ENCODE results near the gene ISG15.
"Not testable (repeated sequence)": the region's sequence is repeated elsewhere in the genome, so short reads cannot be mapped to it uniquely, and the experiment has no call there.

Gene ISG15

DNA sequence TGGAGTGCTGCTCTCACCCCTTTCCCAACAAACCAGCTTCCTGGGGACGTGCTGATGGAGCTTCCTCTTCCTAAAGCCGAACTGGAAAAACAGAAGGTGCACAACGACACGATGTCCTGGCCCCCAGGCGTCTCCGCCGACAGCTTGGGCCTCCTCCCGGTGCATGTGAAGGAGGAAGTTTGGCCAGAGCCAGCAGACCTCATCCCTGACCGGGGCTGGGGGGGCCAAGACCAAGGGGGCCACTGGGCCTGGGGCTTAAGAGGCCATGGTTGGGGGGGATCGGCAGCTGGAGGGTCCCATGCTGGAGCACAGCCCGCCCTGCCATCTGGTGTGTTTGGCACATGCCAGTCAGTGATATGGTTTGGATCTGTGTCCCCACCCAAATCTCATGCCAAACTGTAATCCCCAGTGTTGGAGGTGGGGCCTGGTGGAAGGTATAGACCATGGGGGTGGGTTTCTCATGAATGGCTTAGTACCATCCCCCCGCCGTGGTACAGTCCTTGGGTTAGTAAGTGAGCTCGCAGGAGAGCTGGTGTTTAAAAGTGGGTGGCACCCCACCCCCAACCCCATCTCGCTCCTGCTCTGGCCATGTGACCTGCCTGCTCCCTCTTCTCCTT lies 19.8 kb upstream of the ISG15 start:
- DNase-seq: no peak

- not testable (repeated sequence) for DNase-seq
Measured at GRCh38 chr1:994546-994945, 18.8 kb upstream of the ISG15 start.

- DNase-seq: no peak
Measured at GRCh38 chr1:995665-996633, 17.3 kb upstream of the ISG15 start.

DNA sequence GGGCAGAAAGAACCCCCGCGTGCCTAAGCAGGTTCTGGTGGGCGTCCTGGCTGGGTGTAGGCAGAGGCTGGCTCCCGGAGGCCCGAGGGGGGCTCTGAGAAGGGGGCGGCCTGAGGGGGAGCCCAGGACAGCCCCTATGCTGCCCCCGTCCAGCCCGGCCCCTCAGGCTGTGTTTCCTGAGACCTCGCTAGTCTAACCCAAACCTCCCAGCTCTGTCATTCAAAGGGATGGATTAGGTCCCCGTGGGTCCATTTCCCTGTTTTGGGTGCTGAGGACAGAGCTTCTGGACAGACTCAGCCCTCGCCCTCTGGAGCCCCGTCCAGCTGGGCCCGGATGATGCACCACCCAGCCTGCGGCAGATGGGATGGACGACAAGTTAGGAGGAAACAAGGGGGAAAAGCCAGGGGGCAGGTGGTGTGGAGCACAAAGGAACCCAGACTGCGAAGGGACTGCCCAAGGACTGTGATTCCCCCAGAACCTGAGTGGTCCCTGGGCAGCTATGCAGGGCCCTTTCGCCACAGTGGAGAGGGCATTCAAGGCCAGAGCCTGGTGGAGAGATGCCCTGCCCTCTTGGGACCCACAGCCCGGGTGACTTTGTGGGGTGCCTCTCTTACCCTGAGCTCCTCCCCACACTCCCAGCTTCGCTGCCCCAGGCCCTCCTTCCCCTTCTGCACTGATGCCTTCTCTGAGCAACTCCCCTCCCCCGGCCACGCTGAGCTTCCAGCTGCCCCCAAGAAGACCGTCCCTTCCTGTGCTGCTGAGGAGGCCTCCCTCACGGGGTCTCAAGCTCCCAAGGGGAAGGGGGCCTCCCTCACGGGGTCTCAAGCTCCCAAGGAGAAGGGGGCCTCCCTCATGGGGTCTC lies 16.2 kb upstream of the ISG15 start:
- no peak for DNase-seq

DNA sequence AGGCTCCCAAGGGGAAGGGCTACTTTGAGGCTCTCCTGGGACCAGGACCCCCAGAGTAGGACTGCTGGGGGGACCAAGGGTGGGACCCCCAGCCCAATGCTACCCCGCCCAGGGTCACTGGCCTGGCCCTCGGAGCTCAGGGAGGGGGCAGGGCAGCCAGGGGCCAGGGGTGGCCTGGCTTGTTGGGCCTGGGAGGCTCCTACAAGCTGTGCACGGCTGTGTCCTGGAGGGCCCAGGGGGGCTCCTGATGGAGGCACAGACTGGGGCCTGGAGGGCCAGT lies 15.6 kb upstream of the ISG15 start:
- no peak for DNase-seq

GRCh38 chr1:997993-998744 lies 15.1 kb upstream of the ISG15 start:
- peak in 2 of 56 donors; percentile 18 to 25 for DNase-seq

DNA sequence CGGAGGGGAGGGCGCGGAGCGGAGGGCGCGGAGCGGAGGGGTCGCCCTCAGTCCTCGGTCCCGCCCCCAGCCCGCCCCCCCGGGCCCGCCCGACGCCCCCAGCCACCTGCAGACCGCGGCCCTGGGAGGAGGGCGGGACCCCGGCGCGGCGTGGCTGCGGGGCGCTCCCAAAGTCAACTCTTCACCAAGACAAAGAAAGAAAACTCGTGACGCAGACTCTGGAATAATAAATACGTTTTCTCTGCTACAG lies 14.6 kb upstream of the ISG15 start:
- DNase-seq: peak in 8 of 56 donors; percentile 17 to 71 (median 32)

- peak in 2 of 56 donors; percentile 35 to 70 for DNase-seq
Measured at GRCh38 chr1:998995-999724, 14.1 kb upstream of the ISG15 start.

DNA sequence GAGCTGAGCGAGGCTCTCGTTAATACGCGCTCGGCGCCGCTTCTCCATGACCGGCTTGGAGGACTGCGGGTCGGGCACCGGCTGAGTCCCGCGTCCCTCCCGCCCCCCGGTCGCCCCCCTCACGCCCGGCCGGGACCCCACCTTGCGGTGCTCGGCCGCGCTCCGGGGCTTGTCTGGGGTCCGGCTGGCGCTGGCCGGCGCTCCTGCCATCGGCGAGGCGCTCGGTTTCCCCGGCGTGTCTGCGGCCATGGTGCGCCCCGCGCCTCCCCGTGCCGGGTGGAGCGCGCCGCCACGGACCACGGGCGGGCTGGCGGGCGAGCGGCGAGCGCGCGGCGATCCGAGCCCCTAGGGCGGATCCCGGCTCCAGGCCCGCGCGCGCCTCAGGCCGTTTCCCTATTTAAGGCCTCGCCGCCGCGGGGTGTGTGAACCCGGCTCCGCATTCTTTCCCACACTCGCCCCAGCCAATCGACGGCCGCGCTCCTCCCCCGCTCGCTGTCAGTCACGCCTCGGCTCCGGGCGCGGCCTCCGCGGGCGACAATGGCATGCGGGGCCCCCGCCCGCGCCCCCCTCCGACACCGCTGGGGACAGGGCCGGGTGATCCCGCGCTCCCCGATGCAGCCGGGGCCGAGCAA lies 13.5 kb upstream of the ISG15 start, which contains the start of gene HES4:
Gene HES4, minus strand, starts transcription at position 373 of the 632 bp plus-strand sequence. Its CDS starts 124 bp downstream, at position 249.
- peak in 50 of 56 donors; percentile 12 to 91 (median 70) for DNase-seq

- DNase-seq: peak in 38 of 56 donors; percentile 27 to 86 (median 60)
Measured at GRCh38 chr1:1000357-1001056, 12.8 kb upstream of the ISG15 start.

- peak in 1 of 56 donors; percentile 41 for DNase-seq
Measured at GRCh38 chr1:1001057-1001783, 12.1 kb upstream of the ISG15 start.

- DNase-seq: no peak
Measured at GRCh38 chr1:1003618-1004419, 9.5 kb upstream of the ISG15 start.

- no peak for DNase-seq
Measured at GRCh38 chr1:1004420-1004779, 8.9 kb upstream of the ISG15 start.

GRCh38 chr1:1004780-1005697 lies 8.3 kb upstream of the ISG15 start:
- DNase-seq: no peak

DNA sequence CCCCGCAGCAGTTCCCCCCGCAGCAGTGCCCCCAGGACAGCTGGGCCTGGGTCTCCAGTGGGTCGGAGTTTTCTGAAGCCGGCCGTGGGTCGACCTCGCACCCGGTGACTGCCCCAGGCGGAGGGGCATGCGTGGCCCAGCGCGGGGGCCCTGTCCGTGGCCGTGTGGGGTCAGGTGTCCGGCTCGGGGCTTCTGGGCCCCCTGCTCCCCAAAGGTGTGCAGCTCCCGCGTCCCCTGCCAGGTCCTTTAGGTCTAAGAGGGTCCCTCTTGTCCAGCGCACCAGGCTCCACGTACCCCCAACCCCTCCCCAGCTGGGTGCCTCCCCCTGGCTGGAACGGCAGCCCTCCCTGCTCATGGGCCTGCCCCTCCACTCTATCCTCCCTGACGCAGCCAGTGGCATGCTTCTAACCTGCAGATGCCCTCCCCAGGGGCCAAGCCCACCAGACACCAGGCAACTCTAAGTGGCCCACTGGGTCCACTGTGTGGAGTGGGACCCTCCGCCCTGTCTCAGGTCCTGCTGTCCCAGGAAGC lies 7.5 kb upstream of the ISG15 start:
- no peak for DNase-seq
